SK-N-SH (cell line): ENCODE data around the gene PRSS3. TPM values are rescaled to one million over a fixed set of nuclear protein-coding genes. Genes with fewer than 3 reads are reported as not detected.

ENCODE experiments used
- CTCF ChIA-PET: fragments of 300-600, 350-600 bp; formaldehyde crosslinking; extraction: SDS; loops from one replicate; lab custom pipeline; 2021; lab: Yijun Ruan, JAX
- POLR2A ChIA-PET: fragments of 350-600 bp; sonication (Branson Sonifier 250); formaldehyde crosslinking; extraction: SDS; loops from one replicate; lab custom pipeline; 2020; ENCODE audit warnings: antibody characterized with exemption, inconsistent platforms; lab: Yijun Ruan, JAX
- DNase-seq: peaks from one replicate; pipeline ENCODE4 v3.0.0; 2012
- H2AFZ ChIP-seq: fragments of 200-600 bp; sonication (generic); 2 replicates; pipeline ENCODE4 v1.8.1; 2016; ENCODE audit warnings: antibody characterized with exemption, mild to moderate bottlenecking, low read depth
- H3F3A ChIP-seq: fragments of 200-600 bp; sonication (generic); replicated peaks from 2 replicates; pipeline ENCODE3; 2016; ENCODE audit warnings: antibody characterized with exemption, mild to moderate bottlenecking; ENCODE audit not compliant: insufficient read depth
- H3K27ac ChIP-seq, 2 experiments: fragments of 200-500 bp in 1 of 2; fragments of 200-600 bp in 1 of 2; sonication (Bioruptor generic) in 1 of 2; sonication (generic), shearing (Covaris generic) in 1 of 2; 2 replicates each; pipeline versions ENCODE4 v1.5.1 to v1.6.1; 2014 to 2016; ENCODE audit warnings: low read depth in 2 of 2, inconsistent platforms in 1 of 2, low read length in 1 of 2, mild to moderate bottlenecking in 1 of 2, mixed read lengths in 1 of 2
- H3K27me3 ChIP-seq: fragments of 200-600 bp; sonication (generic), shearing (Covaris generic); 2 replicates; pipeline ENCODE4 v1.6.1; 2016; ENCODE audit warnings: mixed run types; ENCODE audit not compliant: insufficient read depth
- H3K36me3 ChIP-seq, 2 experiments: fragments of 200-500 bp in 1 of 2; fragments of 200-600 bp in 1 of 2; sonication (Bioruptor generic) in 1 of 2; sonication (generic) in 1 of 2; replicated peaks in 1 of 2; 2 replicates each; pipeline versions ENCODE3 to v1.5.1; 2014 to 2016; ENCODE audit warnings: low read length in 1 of 2, mild to moderate bottlenecking in 1 of 2; ENCODE audit not compliant: insufficient read depth in 2 of 2, control insufficient read depth in 1 of 2
- H3K4me1 ChIP-seq, 2 experiments: fragments of 200-500 bp in 1 of 2; fragments of 200-600 bp in 1 of 2; sonication (Bioruptor generic) in 1 of 2; sonication (generic), shearing (Covaris generic) in 1 of 2; 2 replicates each; pipeline versions ENCODE4 v1.5.1 to v1.6.1; 2014 to 2016; ENCODE audit warnings: low read depth in 1 of 2, low read length in 1 of 2, mixed run types in 1 of 2; ENCODE audit not compliant: insufficient read depth in 2 of 2, control insufficient read depth in 1 of 2
- H3K4me2 ChIP-seq: fragments of 200-600 bp; sonication (generic), shearing (Covaris generic); 2 replicates; pipeline ENCODE4 v1.6.1; 2017; ENCODE audit warnings: mixed run types
- H3K4me3 ChIP-seq, 2 experiments: fragments of 200-500 bp in 1 of 2; fragments of 200-600 bp in 1 of 2; sonication (Bioruptor generic) in 1 of 2; sonication (generic), shearing (Covaris generic) in 1 of 2; 2 replicates each; pipeline versions ENCODE4 v1.5.1 to v1.8.1; 2014 to 2016; ENCODE audit warnings: low read depth in 2 of 2, inconsistent platforms in 1 of 2, low read length in 1 of 2, mild to moderate bottlenecking in 1 of 2, mixed read lengths in 1 of 2, moderate library complexity in 1 of 2
- H3K79me2 ChIP-seq: fragments of 200-600 bp; sonication (generic); 2 replicates; pipeline ENCODE4 v1.8.1; 2017; ENCODE audit warnings: mild to moderate bottlenecking; ENCODE audit not compliant: insufficient read depth
- H3K9ac ChIP-seq: fragments of 200-600 bp; sonication (generic); 2 replicates; pipeline ENCODE4 v1.6.1; 2017; ENCODE audit warnings: mixed run types
- H3K9me2 ChIP-seq: fragments of 200-600 bp; sonication (generic); 2 replicates; pipeline ENCODE4 v1.6.1; 2017; ENCODE audit warnings: mixed run types
- H3K9me3 ChIP-seq: fragments of 200-600 bp; sonication (generic); 2 replicates; pipeline ENCODE4 v1.6.1; 2017; ENCODE audit warnings: mixed run types, mild to moderate bottlenecking, moderate library complexity
- H4K20me1 ChIP-seq: fragments of 200-600 bp; sonication (generic); 2 replicates; pipeline ENCODE4 v1.6.1; 2017; ENCODE audit warnings: mild to moderate bottlenecking, mixed run types; ENCODE audit not compliant: insufficient read depth
- CHD2 ChIP-seq: fragments of 150-350 bp; IDR thresholded peaks from 2 replicates; pipeline ENCODE4 v1.6.1; 2018; ENCODE audit warnings: low read length; ENCODE audit not compliant: partially characterized antibody
- GATA2 ChIP-seq: sonication (generic); formaldehyde crosslinking; IDR thresholded peaks from 2 replicates; pipeline ENCODE4 v1.5.0; 2020; ENCODE audit warnings: mild to moderate bottlenecking, missing genetic modification reagents
- MXI1 ChIP-seq: IDR thresholded peaks from 2 replicates; pipeline ENCODE4 v1.6.1; 2012; ENCODE audit warnings: mild to moderate bottlenecking, low read depth, low read length, improper control_type of control experiment
- NFIC ChIP-seq: IDR thresholded peaks from 2 replicates; pipeline ENCODE4 v1.4.0; 2012; ENCODE audit warnings: borderline replicate concordance
- NRF1 ChIP-seq: IDR thresholded peaks from 2 replicates; pipeline ENCODE4 v1.6.1; 2012; ENCODE audit warnings: low read depth, mild to moderate bottlenecking, low read length
- PBX3 ChIP-seq: IDR thresholded peaks from 2 replicates; pipeline ENCODE4; 2012
- USF1 ChIP-seq: IDR thresholded peaks from 2 replicates; pipeline ENCODE4 v1.4.0; 2012; ENCODE audit warnings: low read depth, borderline replicate concordance
- USF2 ChIP-seq: fragments of 150-350 bp; IDR thresholded peaks from 2 replicates; pipeline ENCODE4 v1.6.1; 2017; ENCODE audit warnings: antibody characterized with exemption, low read length, low read depth, borderline replicate concordance
- ZBTB33 ChIP-seq: IDR thresholded peaks from 2 replicates; pipeline ENCODE4 v1.4.0; 2012; ENCODE audit warnings: low read depth, borderline replicate concordance
- WGBS: methylation state at CpG from one replicate; pipeline ENCODE4 v1.1.6; 2017; ENCODE audit warnings: low lambda C conversion rate; 5-methylcytosine and 5-hydroxymethylcytosine counted together
- polyA plus RNA-seq, 3 experiments: library from polyadenylated mRNA; depleted of rRNA; stranded (reverse); fragments of >200 nt; gene quantifications; 2 replicates each; pipeline ENCODE4 v1.2.3, GENCODE V29; 2012
- TF ChIP-seq, protein P1 (sequence below): IDR thresholded peaks from 2 replicates; pipeline ENCODE4 v1.6.1; 2012; ENCODE audit warnings: mild to moderate bottlenecking, low read depth, low read length, moderate library complexity

PRSS3 gene
- polyA plus RNA-seq, 1 of the 3 experiments (the other 2 are of a cell fraction), result 4.7 TPM

DNA sequence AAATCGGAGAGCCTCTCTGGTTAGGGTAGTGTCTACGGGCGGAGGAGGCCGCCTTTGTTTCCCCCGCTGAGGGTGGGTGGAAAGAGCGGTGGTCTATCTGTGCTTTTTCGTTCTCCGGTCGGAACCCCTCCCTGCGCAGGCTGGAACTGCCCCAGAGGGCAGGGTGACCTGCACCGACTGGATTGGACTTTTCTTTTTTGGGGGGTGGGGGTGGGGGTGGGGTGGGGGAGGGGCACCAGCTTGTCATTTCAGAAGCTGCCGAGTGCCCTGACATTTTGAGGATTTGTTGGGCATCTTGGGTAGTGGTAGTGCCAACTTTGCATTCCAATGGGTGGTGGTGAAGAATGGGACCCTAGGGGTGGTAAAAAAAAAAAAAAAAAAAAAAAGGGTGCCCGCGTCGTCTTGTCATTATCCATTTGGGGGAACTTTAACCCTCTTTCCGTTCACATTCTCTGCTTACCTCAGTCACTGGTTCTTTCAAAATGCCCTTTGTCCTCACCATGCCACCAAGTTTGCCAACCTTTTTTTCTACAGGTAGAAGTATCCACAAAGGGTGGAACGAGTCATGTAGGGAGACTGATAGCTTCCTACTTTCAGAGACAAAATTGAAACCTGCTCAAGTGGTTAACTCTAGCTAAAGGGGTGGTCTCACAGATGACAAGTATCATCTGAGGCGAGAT lies 22.9 kb downstream of the PRSS3 start:
- peak overlapping the region; percentile 99 for H3K9ac ChIP-seq
- H3F3A ChIP-seq, result peaks cover 40% of the 10 kb centered on the region
- peaks cover 7 to 21% of the 10 kb centered on the region in 2 experiments; a peak in 3 of 4 replicates for H3K4me1 ChIP-seq
- H3K79me2 ChIP-seq, result peaks cover 61% of the 10 kb centered on the region
- no peaks in the 10 kb centered on the region for H3K27me3 ChIP-seq
- ChIA-PET CTCF (interaction anchor here (1.0 kb wide), 1 partner anchor 10 kb away, joined by 3 read pairs; no protein-coding TSS in a partner anchor), POLR2A (interaction anchor here (0.6 to 1.0 kb wide), 2 partner anchors 58 to 67 kb away, joined by 3 read pairs; no protein-coding TSS in a partner anchor)
- H3K36me3 ChIP-seq, result peaks cover 0 to 6% of the 10 kb centered on the region in 2 experiments
- TF ChIP-seq, protein P1, sequence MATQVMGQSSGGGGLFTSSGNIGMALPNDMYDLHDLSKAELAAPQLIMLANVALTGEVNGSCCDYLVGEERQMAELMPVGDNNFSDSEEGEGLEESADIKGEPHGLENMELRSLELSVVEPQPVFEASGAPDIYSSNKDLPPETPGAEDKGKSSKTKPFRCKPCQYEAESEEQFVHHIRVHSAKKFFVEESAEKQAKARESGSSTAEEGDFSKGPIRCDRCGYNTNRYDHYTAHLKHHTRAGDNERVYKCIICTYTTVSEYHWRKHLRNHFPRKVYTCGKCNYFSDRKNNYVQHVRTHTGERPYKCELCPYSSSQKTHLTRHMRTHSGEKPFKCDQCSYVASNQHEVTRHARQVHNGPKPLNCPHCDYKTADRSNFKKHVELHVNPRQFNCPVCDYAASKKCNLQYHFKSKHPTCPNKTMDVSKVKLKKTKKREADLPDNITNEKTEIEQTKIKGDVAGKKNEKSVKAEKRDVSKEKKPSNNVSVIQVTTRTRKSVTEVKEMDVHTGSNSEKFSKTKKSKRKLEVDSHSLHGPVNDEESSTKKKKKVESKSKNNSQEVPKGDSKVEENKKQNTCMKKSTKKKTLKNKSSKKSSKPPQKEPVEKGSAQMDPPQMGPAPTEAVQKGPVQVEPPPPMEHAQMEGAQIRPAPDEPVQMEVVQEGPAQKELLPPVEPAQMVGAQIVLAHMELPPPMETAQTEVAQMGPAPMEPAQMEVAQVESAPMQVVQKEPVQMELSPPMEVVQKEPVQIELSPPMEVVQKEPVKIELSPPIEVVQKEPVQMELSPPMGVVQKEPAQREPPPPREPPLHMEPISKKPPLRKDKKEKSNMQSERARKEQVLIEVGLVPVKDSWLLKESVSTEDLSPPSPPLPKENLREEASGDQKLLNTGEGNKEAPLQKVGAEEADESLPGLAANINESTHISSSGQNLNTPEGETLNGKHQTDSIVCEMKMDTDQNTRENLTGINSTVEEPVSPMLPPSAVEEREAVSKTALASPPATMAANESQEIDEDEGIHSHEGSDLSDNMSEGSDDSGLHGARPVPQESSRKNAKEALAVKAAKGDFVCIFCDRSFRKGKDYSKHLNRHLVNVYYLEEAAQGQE, result no peak
- 0 out of 2 replicates have a peak, but pooled peaks have one; percentile 15 for TF ChIP-seq NRF1
- peak; percentile 21 for DNase-seq
- H4K20me1 ChIP-seq, result peaks cover 49% of the 10 kb centered on the region
- peak overlapping the region; percentile 92 to 95 for H3K27ac ChIP-seq
- peak overlapping the region; percentile 86 for H3K4me2 ChIP-seq
- H3K9me2 ChIP-seq, result no peaks in the 10 kb centered on the region
- no peak overlapping the region for H2AFZ ChIP-seq
- WGBS, result under 1% methylated on average over 14 of the region's 18 CpGs
- H3K4me3 ChIP-seq, result peak overlapping the region; percentile 69 to 78
- H3K9me3 ChIP-seq, result no peaks in the 10 kb centered on the region

DNA sequence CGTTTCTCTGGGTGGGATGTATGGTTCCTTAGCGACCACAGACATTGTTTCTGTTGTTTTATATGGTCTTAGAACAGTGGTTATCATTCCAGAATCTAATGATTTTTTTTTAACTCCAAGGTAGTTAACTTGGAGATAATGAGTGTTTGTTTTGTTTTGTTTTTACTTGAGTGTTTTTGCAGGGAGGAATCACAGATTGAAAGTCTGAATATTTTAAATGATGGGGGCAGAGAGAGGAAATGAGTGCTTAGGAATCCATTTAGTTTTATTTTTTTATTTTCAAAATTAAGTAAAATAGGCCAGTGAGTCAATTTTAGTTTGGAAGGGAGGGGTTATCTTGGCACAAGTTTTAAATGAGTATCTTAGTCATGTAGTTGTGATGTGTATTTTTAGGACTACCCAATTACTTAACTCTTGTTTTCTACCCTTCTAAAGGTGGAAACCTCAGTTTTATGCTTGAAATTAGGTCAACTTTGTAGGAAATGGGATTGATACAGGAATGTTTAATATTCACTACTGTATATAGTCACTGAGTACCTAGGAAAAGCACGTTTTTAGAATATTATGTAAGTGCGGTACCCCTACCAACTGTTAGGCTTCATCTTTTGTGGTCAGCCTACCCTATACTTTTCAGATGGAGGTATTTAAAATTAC lies 23.6 kb downstream of the PRSS3 start:
- no peak for DNase-seq
- no peaks in the 10 kb centered on the region for H3K9me2 ChIP-seq
- no peaks in the 10 kb centered on the region for H3K27me3 ChIP-seq
- ChIA-PET POLR2A (no interaction called here), CTCF (no interaction called here)
- H3K4me2 ChIP-seq, result peak overlapping the region; percentile 86
- H3F3A ChIP-seq, result peaks cover 35% of the 10 kb centered on the region
- no peak overlapping the region for H2AFZ ChIP-seq
- H4K20me1 ChIP-seq, result peaks cover 55% of the 10 kb centered on the region
- H3K9ac ChIP-seq, result peak overlapping the region; percentile 99
- peaks cover 0 to 12% of the 10 kb centered on the region in 2 experiments for H3K36me3 ChIP-seq
- 13% methylated on average over 4 of the region's 4 CpGs for WGBS
- H3K4me1 ChIP-seq, result peaks cover 7 to 21% of the 10 kb centered on the region in 2 experiments; a peak in 3 of 4 replicates
- H3K27ac ChIP-seq, result peak overlapping the region; percentile 92 to 95; a peak in 3 of 4 replicates
- no peaks in the 10 kb centered on the region for H3K9me3 ChIP-seq
- H3K79me2 ChIP-seq, result peaks cover 67% of the 10 kb centered on the region
- peak overlapping the region; percentile 69 to 78 for H3K4me3 ChIP-seq
- TF ChIP-seq USF1 (no peak), MXI1 (no peak), ZBTB33 (no peak), CHD2 (no peak), USF2 (no peak), PBX3 (no peak; the same call in 1 of the 2 replicates), GATA2 (CRISPR knock-in tag) (no peak), NFIC (no peak)
- TF ChIP-seq, protein P1, result no peak
